Muscle of arm (tissue), 12 donors: Measurements from ENCODE around the gene FASLG. TPM values are rescaled to one million over a fixed set of nuclear protein-coding genes. Genes with fewer than 3 reads are reported as not detected.
"Not testable (repeated sequence)": the region's sequence is repeated elsewhere in the genome, so short reads cannot be mapped to it uniquely, and the experiment has no call there.

Experiments
- DNase-seq: peaks from one replicate; pipeline ENCODE4 v3.0.0-alpha.2; 2013
- polyA plus RNA-seq, 12 donors: library from polyadenylated mRNA; unstranded; fragments of 120-200 nt; gene quantifications; one replicate each; pipeline ENCODE4 v1.2.1, GENCODE V29; 2013; ENCODE audit not compliant: insufficient read length in 12 of 12

The FASLG gene
- polyA plus RNA-seq, 12 donors, result 0.08 to 0.43 (median 0.24) TPM; not detected in 6

GRCh38 chr1:172680733-172681275, 21.9 kb downstream of the FASLG start:
- DNase-seq, result no peak

GRCh38 chr1:172682812-172683211, 23.9 kb downstream of the FASLG start:
- no peak for DNase-seq

GRCh38 chr1:172686143-172686542, 27.2 kb downstream of the FASLG start:
- no peak for DNase-seq

- not testable (repeated sequence) for DNase-seq
Measured at GRCh38 chr1:172688428-172689085, 29.7 kb downstream of the FASLG start.

DNA sequence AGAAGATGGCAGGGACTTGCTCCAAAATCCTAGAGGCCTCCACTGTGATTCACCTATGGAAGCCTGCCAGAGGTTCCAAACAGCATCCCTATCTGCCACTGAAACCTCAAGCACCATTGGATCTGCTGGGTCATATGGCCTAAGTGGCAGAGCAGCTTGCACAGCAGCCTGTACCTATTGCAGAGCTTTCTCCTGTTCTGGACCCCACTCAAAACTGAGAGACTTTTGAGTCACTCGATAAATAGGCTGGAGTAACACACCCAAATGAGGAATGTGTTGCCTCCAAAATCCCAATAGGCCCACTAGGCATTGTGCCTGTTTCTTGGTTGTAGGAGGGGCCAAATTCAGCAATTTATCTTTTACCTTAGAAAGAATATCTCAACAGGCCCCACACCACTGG, 32.0 kb downstream of the FASLG start:
- not testable (repeated sequence) for DNase-seq

GRCh38 chr1:172697534-172698002, 38.7 kb downstream of the FASLG start:
- no peak for DNase-seq

DNA sequence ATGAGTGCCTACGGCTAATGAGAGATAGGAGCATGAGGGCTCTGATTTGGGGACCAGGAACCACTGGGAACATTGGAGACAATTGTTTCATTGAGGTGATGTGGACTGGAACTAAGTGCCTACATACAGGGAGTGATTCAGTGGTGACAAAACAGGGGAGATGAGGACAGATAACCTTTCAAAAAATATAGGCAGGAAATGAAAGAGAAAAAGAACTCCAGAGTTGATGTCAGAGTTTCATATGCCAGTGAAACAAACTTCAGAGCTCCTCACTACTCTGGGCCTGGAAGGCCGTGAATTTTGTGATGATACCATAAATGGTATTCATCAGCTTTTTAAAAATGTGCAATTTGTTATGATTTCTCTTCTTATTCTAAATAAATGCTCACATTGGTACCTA, 39.3 kb downstream of the FASLG start:
- no peak for DNase-seq

GRCh38 chr1:172699111-172699510, 40.2 kb downstream of the FASLG start:
- no peak for DNase-seq

- DNase-seq, result no peak
Measured at GRCh38 chr1:172699695-172700227, 40.9 kb downstream of the FASLG start.

- no peak for DNase-seq
Measured at GRCh38 chr1:172700556-172700955, 41.7 kb downstream of the FASLG start.

DNA sequence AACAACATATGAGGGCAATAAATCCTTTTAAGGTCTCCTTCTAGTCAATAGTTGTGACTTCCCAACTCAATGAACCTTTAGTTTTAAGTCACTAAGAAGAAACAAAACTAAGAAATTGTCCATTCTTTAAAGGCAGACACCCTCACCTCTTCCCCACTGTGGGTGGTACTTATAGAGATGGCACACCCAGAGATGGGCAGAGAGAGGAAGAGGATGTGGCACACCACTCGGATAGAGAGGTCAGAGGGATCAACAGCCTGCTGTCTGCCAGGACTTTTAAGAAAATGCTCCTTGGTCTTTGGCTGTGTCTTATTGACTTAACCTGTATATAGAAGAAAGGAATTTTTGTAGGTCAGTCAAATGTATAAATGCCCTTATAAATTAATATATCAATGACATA, 45.1 kb downstream of the FASLG start:
- DNase-seq, result no peak

GRCh38 chr1:172704420-172705210, 45.7 kb downstream of the FASLG start:
- no peak for DNase-seq

DNA sequence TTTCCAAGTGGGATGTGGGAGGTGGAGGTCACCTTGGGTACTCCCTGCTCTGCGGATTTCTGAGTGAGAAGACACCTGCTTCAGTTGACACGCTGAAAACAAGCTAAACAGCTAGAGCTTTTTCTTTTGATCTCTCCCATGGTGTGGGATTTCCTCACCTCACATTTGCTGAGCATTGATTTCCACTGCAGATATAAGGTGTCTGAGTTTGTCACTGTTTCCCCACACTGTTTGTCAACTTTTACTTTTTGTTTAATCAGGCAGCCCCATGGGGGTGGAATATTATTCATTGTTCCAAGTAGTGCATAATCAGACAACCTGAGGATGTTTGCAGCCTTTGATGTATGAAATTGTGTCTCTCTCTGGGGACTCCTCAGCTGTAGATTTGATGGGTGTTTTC, 49.5 kb downstream of the FASLG start:
- DNase-seq, result no peak

- no peak for DNase-seq
Measured at GRCh38 chr1:172711558-172711957, 52.7 kb downstream of the FASLG start.

GRCh38 chr1:172713466-172713865, 54.6 kb downstream of the FASLG start:
- DNase-seq, result no peak

Other genes with a start within 250 kb of the FASLG start
- gene C1orf105, start 238.4 kb upstream of the FASLG start, polyA plus RNA-seq, result 100 to 1,000 TPM in 9 of 12 donors, 10 to 100 TPM in 2, not detected in 1; 53.5 to 174 (median 142) TPM
- 10 to 100 TPM in 11 of 12 donors, not detected in 1; 22.6 to 34.1 (median 29.1) TPM for gene PIGC, start 215.0 kb upstream of the FASLG start, polyA plus RNA-seq
- gene SUCO, start 126.0 kb upstream of the FASLG start, polyA plus RNA-seq, result 10 to 100 TPM in 11 of 12 donors, not detected in 1; 30.0 to 54.4 (median 38.7) TPM